ENCODE measurements around the gene FEM1A.

Gene FEM1A

GRCh38 chr19:4811328-4812131, 20.0 kb downstream of the FEM1A start:
- TF ChIP-seq RAD21 (IDR thresholded peaks at IDR 0.05; ENCODE audit: low read depth) (peak; percentile 58; the same call in 1 of the 2 replicates), NFIC (IDR thresholded peaks at IDR 0.05) (no peak), YY1 (IDR thresholded peaks at IDR 0.05; ENCODE audit: low read depth) (no peak)

- TF ChIP-seq MAX (IDR thresholded peaks at IDR 0.05) (no peak), EP300 (IDR thresholded peaks at IDR 0.05; ENCODE audit: borderline replicate concordance) (no peak), CEBPB (IDR thresholded peaks at IDR 0.05) (no peak), EGR1 (IDR thresholded peaks at IDR 0.05) (no peak), ZBTB7A (IDR thresholded peaks at IDR 0.05; ENCODE audit: low read depth) (no peak), TCF12 (IDR thresholded peaks at IDR 0.05; ENCODE audit: low read depth) (no peak), CREB1 (IDR thresholded peaks at IDR 0.05; ENCODE audit: low read depth) (no peak), NFIC (IDR thresholded peaks at IDR 0.05) (no peak), FOXM1 (IDR thresholded peaks at IDR 0.05; ENCODE audit: borderline replicate concordance, low read depth) (no peak), REST (IDR thresholded peaks at IDR 0.05; ENCODE audit: low read depth) (no peak), TAF1 (IDR thresholded peaks at IDR 0.05; ENCODE audit: low read depth) (no peak)
Observed at GRCh38 chr19:4814625-4815425, 23.3 kb downstream of the FEM1A start.

- TF ChIP-seq MAX (IDR thresholded peaks at IDR 0.05) (peak; percentile 99), USF1 (IDR thresholded peaks at IDR 0.05) (peak; percentile 99), YY1 (IDR thresholded peaks at IDR 0.05; ENCODE audit: low read depth) (peak; percentile 62), REST (IDR thresholded peaks at IDR 0.05; ENCODE audit: low read depth) (no peak)
Observed at GRCh38 chr19:4815426-4816201, 24.1 kb downstream of the FEM1A start.

GRCh38 chr19:4816202-4816949, 24.8 kb downstream of the FEM1A start:
- TF ChIP-seq EP300 (IDR thresholded peaks at IDR 0.05; ENCODE audit: borderline replicate concordance): no peak
- no peak for TF ChIP-seq CEBPB (IDR thresholded peaks at IDR 0.05)
- no peak for TF ChIP-seq MAX (IDR thresholded peaks at IDR 0.05)
- no peak for TF ChIP-seq REST (IDR thresholded peaks at IDR 0.05; ENCODE audit: low read depth)
- TF ChIP-seq NFIC (IDR thresholded peaks at IDR 0.05): no peak
- TF ChIP-seq FOXM1 (IDR thresholded peaks at IDR 0.05; ENCODE audit: borderline replicate concordance, low read depth): no peak
- no peak for TF ChIP-seq USF1 (IDR thresholded peaks at IDR 0.05)
- no peak for TF ChIP-seq TEAD4 (IDR thresholded peaks at IDR 0.05)
- no peak for TF ChIP-seq YY1 (IDR thresholded peaks at IDR 0.05; ENCODE audit: low read depth)
- TF ChIP-seq RAD21 (IDR thresholded peaks at IDR 0.05; ENCODE audit: low read depth): no peak
- no peak for TF ChIP-seq EGR1 (IDR thresholded peaks at IDR 0.05)
- TF ChIP-seq CREB1 (IDR thresholded peaks at IDR 0.05; ENCODE audit: low read depth): no peak
- no peak for TF ChIP-seq ZBTB7A (IDR thresholded peaks at IDR 0.05; ENCODE audit: low read depth)
